K562 (cell line): ENCODE results near the gene WDFY2. TPM values are rescaled to one million over a fixed set of nuclear protein-coding genes. Genes with fewer than 3 reads are reported as not detected.

Source experiments
- ATAC-seq: fragments of 200-7000 bp; cut with Tn5 transposase; 3 replicates; pipeline ENCODE4 v1.9.1; 2020; ENCODE audit warnings: moderate library complexity
- BruUV-seq: library from RNA; stranded (reverse); fragments of 400-500 nt; replicated peaks from 2 replicates; lab custom pipeline; 2021; lab: Mats Ljungman, UMichigan
- CTCF ChIA-PET: fragments of 300-600 bp; formaldehyde crosslinking; extraction: SDS; loops from one replicate; lab custom pipeline; 2021; ENCODE audit warnings: low intra/inter-chr PET ratio; lab: Yijun Ruan, JAX
- POLR2A ChIA-PET: fragments of 300-600, 350-650 bp; sonication (Branson Sonifier 250); formaldehyde crosslinking; extraction: SDS; loops from one replicate; lab custom pipeline; 2021; ENCODE audit warnings: antibody characterized with exemption, inconsistent platforms; lab: Yijun Ruan, JAX
- DNase-seq, 4 experiments: peaks; one replicate each; pipeline versions ENCODE4 v3.0.0 to v3.0.0-alpha.2; 2011 to 2018; ENCODE audit warnings: low spot score in 3 of 4, mixed read lengths in 3 of 4; ENCODE audit errors: extremely low read depth in 1 of 4
- FAIRE-seq: peaks from 2 replicates; lab custom pipeline; 2011; peaks lifted over from hg19 to GRCh38; lab: Jason Lieb, UNC
- H2AFZ ChIP-seq: 2 replicates; pipeline ENCODE4 v1.6.0; 2011; ENCODE audit warnings: low read depth, low read length, control low read depth, inconsistent platforms
- H3K27ac ChIP-seq: fragments of 200-600 bp; 3 replicates; pipeline ENCODE4 v1.8.0; 2011; ENCODE audit warnings: low read depth, mild to moderate bottlenecking, control low read depth, inconsistent platforms, low read length, moderate library complexity, mixed read lengths; ENCODE audit errors: extremely low read depth
- H3K27me3 ChIP-seq, 2 experiments: fragments of 300-600 bp in 1 of 2; 2 replicates in 1 of 2; 3 replicates in 1 of 2; pipeline versions ENCODE4 v1.6.0 to v1.8.0; 2011; ENCODE audit warnings: inconsistent platforms in 2 of 2, low read length in 2 of 2, mild to moderate bottlenecking in 1 of 2, mixed read lengths in 1 of 2, moderate library complexity in 1 of 2; ENCODE audit not compliant: control insufficient read depth in 2 of 2, insufficient read depth in 2 of 2
- H3K36me3 ChIP-seq: fragments of 300-600 bp; 3 replicates; pipeline ENCODE4 v1.8.0; 2011; ENCODE audit warnings: mild to moderate bottlenecking, low read length, inconsistent platforms; ENCODE audit not compliant: control insufficient read depth, insufficient read depth
- H3K4me1 ChIP-seq, 2 experiments: fragments of 200-600 bp in 1 of 2; replicated peaks in 1 of 2; 2 replicates in 1 of 2; 3 replicates in 1 of 2; pipeline versions ENCODE4 v1.5.1 to v1.8.0; 2011; ENCODE audit warnings: inconsistent platforms in 2 of 2, low read length in 2 of 2, mild to moderate bottlenecking in 1 of 2, mixed read lengths in 1 of 2, moderate library complexity in 1 of 2; ENCODE audit not compliant: control insufficient read depth in 2 of 2, insufficient read depth in 2 of 2
- H3K4me2 ChIP-seq: 2 replicates; pipeline ENCODE4 v1.6.1; 2011; ENCODE audit warnings: low read length, control low read depth, inconsistent platforms, mixed read lengths; ENCODE audit not compliant: insufficient read depth
- H3K4me3 ChIP-seq: fragments of 200-600 bp; sonication (generic), shearing (Covaris generic); 2 replicates; pipeline ENCODE4 v1.5.1; 2016; ENCODE audit warnings: control low read depth, inconsistent platforms
- H3K79me2 ChIP-seq: fragments of 200-600 bp; 3 replicates; pipeline ENCODE4 v1.8.0; 2011; ENCODE audit warnings: low read length, inconsistent platforms; ENCODE audit not compliant: control insufficient read depth, insufficient read depth
- H3K9ac ChIP-seq, 2 experiments: 2 replicates each; pipeline versions ENCODE4 v1.6.0 to v1.6.1; 2011; ENCODE audit warnings: low read depth in 2 of 2, low read length in 2 of 2, control low read depth in 1 of 2, inconsistent platforms in 1 of 2, mild to moderate bottlenecking in 1 of 2, mixed read lengths in 1 of 2; ENCODE audit not compliant: insufficient read depth in 1 of 2
- H3K9me1 ChIP-seq: one replicate; pipeline ENCODE4 v1.6.0; 2011; ENCODE audit warnings: inconsistent platforms, mild to moderate bottlenecking, low read length, moderate library complexity; ENCODE audit not compliant: control insufficient read depth, insufficient read depth
- H3K9me3 ChIP-seq: replicated peaks from 2 replicates; pipeline ENCODE4 v1.5.1; 2011; ENCODE audit warnings: low read depth, low read length, inconsistent platforms; ENCODE audit not compliant: control insufficient read depth, insufficient read depth
- H4K20me1 ChIP-seq: replicated peaks from 2 replicates; pipeline ENCODE4 v1.6.1; 2011; ENCODE audit warnings: low read length, inconsistent platforms, mixed read lengths; ENCODE audit not compliant: control insufficient read depth, insufficient read depth
- CBFB ChIP-seq: sonication (generic); formaldehyde crosslinking; IDR thresholded peaks from 2 replicates; pipeline ENCODE4 v1.4.0; 2020; ENCODE audit warnings: mild to moderate bottlenecking, missing genetic modification reagents
- DDX20 ChIP-seq: fragments of 450-650 bp; IDR thresholded peaks from 2 replicates; pipeline ENCODE4 v1.6.1; 2016; ENCODE audit warnings: missing genetic modification characterization, low read depth, mild to moderate bottlenecking, missing compliant biosample characterization, moderate library complexity
- HDAC1 ChIP-seq, 2 experiments: fragments of 450-650 bp; IDR thresholded peaks; 2 replicates each; pipeline ENCODE4 v1.6.1; 2016 to 2017; ENCODE audit warnings: inconsistent platforms in 1 of 2, mild to moderate bottlenecking in 1 of 2, moderate library complexity in 1 of 2
- MAZ ChIP-seq, 2 experiments: fragments of 450-650 bp in 1 of 2; sonication (generic) in 1 of 2; formaldehyde crosslinking; IDR thresholded peaks in 1 of 2; conservative IDR thresholded peaks in 1 of 2; 2 replicates each; pipeline versions ENCODE4 v1.4.0 to v1.5.0; 2020; ENCODE audit warnings: mild to moderate bottlenecking in 1 of 2, missing genetic modification reagents in 1 of 2
- MXI1 ChIP-seq: IDR thresholded peaks from 2 replicates; pipeline ENCODE4 v1.6.1; 2011; ENCODE audit warnings: low read depth, mild to moderate bottlenecking, improper control_type of control experiment, low read length
- NBN ChIP-seq: fragments of 450-650 bp; IDR thresholded peaks from 2 replicates; pipeline ENCODE4 v1.6.1; 2016; ENCODE audit warnings: low read depth, mild to moderate bottlenecking
- RAD51 ChIP-seq: fragments of 450-650 bp; IDR thresholded peaks from 2 replicates; pipeline ENCODE4 v1.7.1; 2016; ENCODE audit warnings: low read depth, mild to moderate bottlenecking, borderline replicate concordance
- RCOR1 ChIP-seq, 2 experiments: IDR thresholded peaks; 2 replicates each; pipeline ENCODE4 v1.6.1; 2012; ENCODE audit warnings: low read depth in 2 of 2, low read length in 2 of 2, borderline replicate concordance in 1 of 2, improper control_type of control experiment in 1 of 2
- SIN3A ChIP-seq, 2 experiments: fragments of 150-350 bp in 1 of 2; IDR thresholded peaks; 2 replicates each; pipeline ENCODE4 v1.6.1; 2011 to 2016; ENCODE audit warnings: borderline replicate concordance in 2 of 2, low read depth in 2 of 2, low read length in 2 of 2, mild to moderate bottlenecking in 2 of 2, moderate library complexity in 2 of 2; ENCODE audit not compliant: control insufficient read depth in 1 of 2
- ZC3H8 ChIP-seq: fragments of 450-650 bp; IDR thresholded peaks from 2 replicates; pipeline ENCODE4 v1.6.1; 2017
- ZNF146 ChIP-seq: IDR thresholded peaks from one replicate; pipeline ENCODE4 v1.6.1; 2018; ENCODE audit warnings: missing compliant biosample characterization; ENCODE audit not compliant: unreplicated experiment
- ZNF445 ChIP-seq: fragments of 250-450 bp; sonication (Bioruptor Pico); IDR thresholded peaks from 2 replicates; pipeline ENCODE4 v1.4.0; 2020; ENCODE audit warnings: low read depth, mild to moderate bottlenecking, moderate library complexity
- WGBS: fragments of 100-300 bp; shearing (Covaris generic); methylation state at CpG from one replicate; pipeline ENCODE4 v1.1.6; 2016; ENCODE audit warnings: low coverage, mixed read lengths; ENCODE audit not compliant: insufficient coverage; ENCODE audit errors: missing lambda C conversion rate; 5-methylcytosine and 5-hydroxymethylcytosine counted together
- in situ Hi-C: fragments of 300-500 bp; cut with MboI; formaldehyde crosslinking; loops from 4 replicates; pipeline ENCODE4 v1.15.0; 2018; ENCODE audit warnings: inconsistent platforms, mixed read lengths
- intact Hi-C: fragments of 100-400 bp; cut with micrococcal nuclease; formaldehyde crosslinking; loops from 2 replicates; pipeline ENCODE4 v1.14.2; 2022
- polyA plus RNA-seq, 8 experiments: library from polyadenylated mRNA; depleted of rRNA in 4 of 8; stranded (reverse) in 5 of 8; unstranded in 3 of 8; fragments of >200 nt; fragmentation: Nextera tagmentation in 2 of 8; fragmentation: Illumina TruSeq in 1 of 8; extraction: Ambion mirVana in 2 of 8; extraction: Trizol in 1 of 8; gene quantifications; 2 replicates each; pipeline versions ENCODE4 v1.2.1 to v1.2.3, GENCODE V29; 2011 to 2014; ENCODE audit warnings: inconsistent platforms in 1 of 8, missing spikeins in 1 of 8
- total RNA-seq, 7 experiments: library from RNA; depleted of rRNA in 6 of 7; stranded (reverse); fragments of >200 nt in 6 of 7; fragmentation: Illumina TruSeq in 2 of 7; extraction: Trizol in 2 of 7; gene quantifications; 2 replicates each; pipeline versions ENCODE4 v1.2.1 to v1.2.3, GENCODE V29; 2011 to 2021; ENCODE audit warnings: low replicate concordance in 1 of 7
- TF ChIP-seq, protein P1 (sequence below), 3 experiments: IDR thresholded peaks in 2 of 3; conservative IDR thresholded peaks in 1 of 3; 2 replicates each; pipeline ENCODE4 v1.5.1; 2011 to 2012; ENCODE audit warnings: low read length in 3 of 3, mild to moderate bottlenecking in 3 of 3, control low read depth in 2 of 3, improper control_type of control experiment in 1 of 3, inconsistent platforms in 1 of 3, low read depth in 1 of 3, mixed read lengths in 1 of 3, moderate library complexity in 1 of 3; ENCODE audit not compliant: insufficient read depth in 2 of 3
- TF ChIP-seq, protein P2 (sequence below): fragments of 450-650 bp; formaldehyde crosslinking; IDR thresholded peaks from 2 replicates; pipeline ENCODE4 v1.4.0; 2020; ENCODE audit warnings: mild to moderate bottlenecking, mixed read lengths
- TF ChIP-seq, protein P3 (sequence below): sonication (generic); formaldehyde crosslinking; IDR thresholded peaks from 2 replicates; pipeline ENCODE4 v1.8.0; 2022; ENCODE audit warnings: missing genetic modification reagents, mild to moderate bottlenecking, moderate library complexity, borderline replicate concordance
- TF ChIP-seq, protein P4 (sequence below): sonication (generic); formaldehyde crosslinking; IDR thresholded peaks from 2 replicates; pipeline ENCODE4 v1.5.0; 2020; ENCODE audit warnings: missing genetic modification reagents

WDFY2 gene
- total and polyA plus RNA-seq, 9 of the 15 experiments (the other 6 are each of a cell fraction or from before 2014, with no cell fraction given): 0.66 to 6.4 (median 4.4) TPM

DNA sequence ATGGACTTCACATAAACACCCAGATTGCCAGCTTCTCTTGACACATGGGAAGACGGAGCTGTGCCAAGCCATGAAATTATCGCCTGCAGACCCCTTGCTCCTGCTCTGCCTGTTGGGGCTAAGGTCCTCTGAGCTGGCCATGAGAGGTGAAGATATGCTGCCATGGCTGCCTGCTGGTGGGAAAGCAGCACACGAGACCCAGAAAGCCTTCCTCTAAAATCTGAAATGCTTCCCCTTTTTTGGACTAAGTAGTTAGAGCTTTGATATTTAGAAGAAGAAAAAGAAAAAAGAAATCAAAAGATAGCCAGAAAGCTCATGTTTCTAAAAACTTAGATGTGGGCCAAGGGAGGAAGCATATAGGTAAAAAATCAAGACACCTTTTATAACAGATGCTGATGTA, 11.2 kb downstream of the WDFY2 start (continued):
- TF ChIP-seq, protein P1, sequence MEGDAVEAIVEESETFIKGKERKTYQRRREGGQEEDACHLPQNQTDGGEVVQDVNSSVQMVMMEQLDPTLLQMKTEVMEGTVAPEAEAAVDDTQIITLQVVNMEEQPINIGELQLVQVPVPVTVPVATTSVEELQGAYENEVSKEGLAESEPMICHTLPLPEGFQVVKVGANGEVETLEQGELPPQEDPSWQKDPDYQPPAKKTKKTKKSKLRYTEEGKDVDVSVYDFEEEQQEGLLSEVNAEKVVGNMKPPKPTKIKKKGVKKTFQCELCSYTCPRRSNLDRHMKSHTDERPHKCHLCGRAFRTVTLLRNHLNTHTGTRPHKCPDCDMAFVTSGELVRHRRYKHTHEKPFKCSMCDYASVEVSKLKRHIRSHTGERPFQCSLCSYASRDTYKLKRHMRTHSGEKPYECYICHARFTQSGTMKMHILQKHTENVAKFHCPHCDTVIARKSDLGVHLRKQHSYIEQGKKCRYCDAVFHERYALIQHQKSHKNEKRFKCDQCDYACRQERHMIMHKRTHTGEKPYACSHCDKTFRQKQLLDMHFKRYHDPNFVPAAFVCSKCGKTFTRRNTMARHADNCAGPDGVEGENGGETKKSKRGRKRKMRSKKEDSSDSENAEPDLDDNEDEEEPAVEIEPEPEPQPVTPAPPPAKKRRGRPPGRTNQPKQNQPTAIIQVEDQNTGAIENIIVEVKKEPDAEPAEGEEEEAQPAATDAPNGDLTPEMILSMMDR (IDR thresholded peaks at IDR 0.05 in 2 of 3, conservative IDR thresholded peaks at IDR 0.05 in 1 of 3; ENCODE audit: insufficient read depth in 2 of 3, low read depth in 1 of 3, low read length in 3 of 3): no peak
- TF ChIP-seq ZC3H8 (no peak), NBN (no peak), CBFB (CRISPR knock-in tag) (no peak)

DNA sequence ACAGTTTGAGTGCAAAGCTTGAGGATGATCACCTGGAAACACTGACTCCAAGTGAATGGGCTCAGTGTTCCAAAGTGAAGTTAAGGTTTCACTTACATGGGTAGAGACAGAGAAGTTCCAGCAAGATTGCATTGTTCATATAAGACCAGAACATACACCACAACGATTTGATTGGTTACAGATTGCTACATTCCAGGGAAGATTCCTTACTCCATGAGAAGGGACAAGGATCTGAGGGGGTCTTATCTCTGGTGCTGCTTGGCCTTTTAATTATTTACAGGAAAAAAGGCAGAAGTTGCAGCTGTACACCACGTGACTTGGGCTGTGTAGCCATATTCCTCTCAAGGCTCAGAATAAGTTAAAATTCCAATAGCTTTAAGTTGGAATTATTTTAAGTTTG, 12.3 kb downstream of the WDFY2 start:
- POLR2A ChIA-PET: interaction anchor here (0.6 to 1.1 kb wide), 3 partner anchors 12 to 757 kb away, joined by 3 read pairs; no protein-coding TSS in a partner anchor
- intact Hi-C loops: no loop called here

More for the DNA sequence above, 12.3 kb downstream of the WDFY2 start:
- Histone ChIP-seq H3K79me2 (peaks cover 30% of the 10 kb centered on the region), H3K4me3 (no peak overlapping the region), H3K27me3 (no peaks in the 10 kb centered on the region), H3K9ac (no peak overlapping the region), H2AFZ (no peak overlapping the region), H3K9me1 (no peaks in the 10 kb centered on the region), H4K20me1 (no peaks in the 10 kb centered on the region), H3K36me3 (no peaks in the 10 kb centered on the region), H3K9me3 (no peaks in the 10 kb centered on the region), H3K4me2 (no peak overlapping the region), H3K4me1 (peaks cover 0 to 10% of the 10 kb centered on the region in 2 experiments; a peak in 2 of 5 replicates), H3K27ac (no peak overlapping the region)
- FAIRE-seq: no peak
- WGBS: 25% methylated on average over 2 of the region's 2 CpGs
- in situ Hi-C loops: no loop called here
- ATAC-seq: no peak
- DNase-seq: no peak
- CTCF ChIA-PET: no interaction called here
- BruUV-seq: no TSS peak
- TF ChIP-seq, protein P2, sequence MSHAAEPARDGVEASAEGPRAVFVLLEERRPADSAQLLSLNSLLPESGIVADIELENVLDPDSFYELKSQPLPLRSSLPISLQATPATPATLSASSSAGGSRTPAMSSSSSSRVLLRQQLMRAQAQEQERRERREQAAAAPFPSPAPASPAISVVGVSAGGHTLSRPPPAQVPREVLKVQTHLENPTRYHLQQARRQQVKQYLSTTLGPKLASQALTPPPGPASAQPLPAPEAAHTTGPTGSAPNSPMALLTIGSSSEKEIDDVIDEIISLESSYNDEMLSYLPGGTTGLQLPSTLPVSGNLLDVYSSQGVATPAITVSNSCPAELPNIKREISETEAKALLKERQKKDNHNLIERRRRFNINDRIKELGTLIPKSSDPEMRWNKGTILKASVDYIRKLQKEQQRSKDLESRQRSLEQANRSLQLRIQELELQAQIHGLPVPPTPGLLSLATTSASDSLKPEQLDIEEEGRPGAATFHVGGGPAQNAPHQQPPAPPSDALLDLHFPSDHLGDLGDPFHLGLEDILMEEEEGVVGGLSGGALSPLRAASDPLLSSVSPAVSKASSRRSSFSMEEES (CRISPR knock-in tag): peak; percentile 52
- TF ChIP-seq, protein P3, sequence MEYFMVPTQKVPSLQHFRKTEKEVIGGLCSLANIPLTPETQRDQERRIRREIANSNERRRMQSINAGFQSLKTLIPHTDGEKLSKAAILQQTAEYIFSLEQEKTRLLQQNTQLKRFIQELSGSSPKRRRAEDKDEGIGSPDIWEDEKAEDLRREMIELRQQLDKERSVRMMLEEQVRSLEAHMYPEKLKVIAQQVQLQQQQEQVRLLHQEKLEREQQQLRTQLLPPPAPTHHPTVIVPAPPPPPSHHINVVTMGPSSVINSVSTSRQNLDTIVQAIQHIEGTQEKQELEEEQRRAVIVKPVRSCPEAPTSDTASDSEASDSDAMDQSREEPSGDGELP: no peak
- no peak for TF ChIP-seq DDX20 (tag)
- TF ChIP-seq RCOR1 (IDR thresholded peaks at IDR 0.05; ENCODE audit: borderline replicate concordance in 1 of 2, low read depth in 2 of 2, low read length in 2 of 2): no peak
- no peak for TF ChIP-seq HDAC1 (IDR thresholded peaks at IDR 0.05)
- TF ChIP-seq, protein P4, sequence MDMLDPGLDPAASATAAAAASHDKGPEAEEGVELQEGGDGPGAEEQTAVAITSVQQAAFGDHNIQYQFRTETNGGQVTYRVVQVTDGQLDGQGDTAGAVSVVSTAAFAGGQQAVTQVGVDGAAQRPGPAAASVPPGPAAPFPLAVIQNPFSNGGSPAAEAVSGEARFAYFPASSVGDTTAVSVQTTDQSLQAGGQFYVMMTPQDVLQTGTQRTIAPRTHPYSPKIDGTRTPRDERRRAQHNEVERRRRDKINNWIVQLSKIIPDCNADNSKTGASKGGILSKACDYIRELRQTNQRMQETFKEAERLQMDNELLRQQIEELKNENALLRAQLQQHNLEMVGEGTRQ (CRISPR knock-in tag): 0 out of 2 replicates have a peak, but pooled peaks have one; percentile 3
- no peak for TF ChIP-seq ZNF445
- TF ChIP-seq RAD51: 0 out of 2 replicates have a peak, but pooled peaks have one; percentile 33
- no peak for TF ChIP-seq SIN3A (IDR thresholded peaks at IDR 0.05; ENCODE audit: borderline replicate concordance in 2 of 2, control insufficient read depth in 1 of 2, low read depth in 2 of 2, low read length in 2 of 2)
- TF ChIP-seq MXI1: no peak
- no peak for TF ChIP-seq ZNF146 (CRISPR knock-in tag)
- no peak for TF ChIP-seq MAZ (CRISPR knock-in tag; conservative IDR thresholded peaks at IDR 0.05 in 1 of 2, IDR thresholded peaks at IDR 0.05 in 1 of 2)
